GM21390 (cell line): ENCODE results near the gene SRGAP3.

Source experiments
- ATAC-seq: cut with Tn5 transposase; IDR thresholded peaks from one replicate; pipeline ENCODE4 v1.9.1; 2021; ENCODE audit not compliant: unreplicated experiment

Gene SRGAP3

DNA sequence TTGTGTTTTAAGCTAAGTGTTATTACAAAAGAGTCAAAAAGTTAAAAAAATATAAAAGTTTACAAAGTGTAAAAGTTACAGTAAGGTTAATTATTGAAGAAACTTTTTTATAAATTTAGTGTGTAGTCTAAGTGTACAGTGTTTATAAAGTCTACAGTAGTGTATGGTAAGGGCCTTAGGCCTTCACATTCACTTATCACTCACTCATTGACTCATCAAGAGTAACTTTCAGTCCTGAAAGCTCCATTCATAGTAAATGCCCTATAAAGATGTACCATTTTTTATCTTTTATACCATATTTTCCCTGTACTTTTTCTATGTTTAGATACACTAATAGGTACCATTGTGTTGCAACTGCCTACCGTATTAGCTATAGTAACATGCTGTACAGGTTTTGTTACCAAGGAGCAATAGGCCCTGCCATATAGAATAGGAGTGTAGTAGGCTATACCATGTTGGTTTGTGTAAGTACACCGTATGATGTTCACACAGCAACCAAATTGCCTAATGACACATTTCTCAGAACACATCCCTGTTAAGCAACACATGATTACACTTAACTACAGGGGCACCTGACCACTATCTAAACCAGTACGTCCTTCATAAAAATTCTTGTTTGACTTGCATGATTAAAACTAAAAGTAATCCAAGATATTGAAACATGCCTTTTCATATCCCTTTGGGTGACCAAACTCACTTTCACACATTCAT, 303.4 kb downstream of the SRGAP3 start:
- no peak for ATAC-seq

DNA sequence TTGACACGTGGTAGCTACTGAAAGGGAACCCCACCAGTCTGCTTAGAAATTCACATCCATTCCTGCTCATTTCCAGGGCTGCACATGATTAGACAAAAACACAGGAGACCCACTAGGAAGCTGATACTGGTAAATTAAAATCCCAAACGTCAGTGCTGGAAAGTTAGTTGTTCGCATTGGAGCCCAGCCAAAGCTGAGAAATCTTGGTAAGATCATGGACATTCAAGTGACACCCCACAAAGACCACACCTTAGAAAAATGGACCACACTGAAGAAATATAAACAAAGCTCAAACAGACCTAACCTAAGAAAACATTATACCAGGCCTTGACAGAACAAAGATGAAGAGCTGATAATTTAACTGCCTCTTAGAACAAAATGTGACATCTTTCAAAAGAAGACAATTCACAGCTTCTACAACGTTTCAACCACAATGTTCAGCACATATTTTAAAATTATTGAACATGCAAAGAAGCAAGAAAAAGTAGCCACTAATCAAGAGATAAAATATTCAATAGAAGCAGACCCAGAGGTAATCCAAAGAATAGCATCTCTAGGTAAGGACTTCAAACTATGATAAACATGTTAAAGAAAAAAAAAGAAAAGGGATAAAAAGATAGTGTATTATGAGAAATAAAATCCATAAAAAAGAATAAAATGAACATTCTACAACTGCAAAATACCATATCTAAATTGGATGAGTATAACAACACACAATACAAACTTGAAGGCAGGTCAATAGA, 306.5 kb downstream of the SRGAP3 start:
- ATAC-seq = no peak

DNA sequence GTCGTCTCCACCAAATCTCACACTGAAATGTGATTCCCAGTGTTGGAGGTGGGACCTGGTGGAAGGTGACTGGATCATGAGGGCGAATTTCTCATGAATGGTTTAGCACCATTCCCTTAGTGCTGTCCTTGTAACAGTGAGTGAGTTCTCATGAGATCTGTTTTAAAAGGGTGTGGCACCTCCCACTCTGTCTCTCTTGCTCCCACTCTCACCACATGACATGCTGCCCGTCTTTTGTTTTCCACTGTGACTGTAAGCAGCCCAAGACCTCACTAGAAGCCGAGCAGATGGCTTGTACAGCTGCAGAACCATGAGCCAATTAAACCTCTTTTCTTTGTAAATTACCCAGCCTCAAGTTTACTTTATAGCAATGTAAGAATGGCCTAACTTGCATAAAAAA, 307.3 kb downstream of the SRGAP3 start:
- ATAC-seq = no peak

DNA sequence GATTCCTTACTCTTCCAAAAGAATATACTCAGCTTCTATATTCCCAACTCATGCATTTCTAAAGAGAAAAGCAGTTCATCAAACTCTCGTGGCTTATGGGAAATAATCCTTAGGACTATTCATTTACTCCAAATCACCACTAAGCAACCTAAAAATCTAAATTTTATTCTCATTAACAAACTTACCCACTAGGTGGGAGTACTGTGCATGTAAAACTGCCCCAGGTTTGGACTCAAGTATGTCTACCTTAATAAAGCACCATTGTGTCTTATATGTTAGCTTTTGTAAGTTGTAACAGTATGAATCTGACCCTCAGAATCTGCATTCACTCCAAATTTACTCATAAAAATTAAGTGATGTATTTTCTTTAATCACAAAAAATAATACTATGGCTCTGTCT, 311.4 kb downstream of the SRGAP3 start:
- no peak for ATAC-seq

DNA sequence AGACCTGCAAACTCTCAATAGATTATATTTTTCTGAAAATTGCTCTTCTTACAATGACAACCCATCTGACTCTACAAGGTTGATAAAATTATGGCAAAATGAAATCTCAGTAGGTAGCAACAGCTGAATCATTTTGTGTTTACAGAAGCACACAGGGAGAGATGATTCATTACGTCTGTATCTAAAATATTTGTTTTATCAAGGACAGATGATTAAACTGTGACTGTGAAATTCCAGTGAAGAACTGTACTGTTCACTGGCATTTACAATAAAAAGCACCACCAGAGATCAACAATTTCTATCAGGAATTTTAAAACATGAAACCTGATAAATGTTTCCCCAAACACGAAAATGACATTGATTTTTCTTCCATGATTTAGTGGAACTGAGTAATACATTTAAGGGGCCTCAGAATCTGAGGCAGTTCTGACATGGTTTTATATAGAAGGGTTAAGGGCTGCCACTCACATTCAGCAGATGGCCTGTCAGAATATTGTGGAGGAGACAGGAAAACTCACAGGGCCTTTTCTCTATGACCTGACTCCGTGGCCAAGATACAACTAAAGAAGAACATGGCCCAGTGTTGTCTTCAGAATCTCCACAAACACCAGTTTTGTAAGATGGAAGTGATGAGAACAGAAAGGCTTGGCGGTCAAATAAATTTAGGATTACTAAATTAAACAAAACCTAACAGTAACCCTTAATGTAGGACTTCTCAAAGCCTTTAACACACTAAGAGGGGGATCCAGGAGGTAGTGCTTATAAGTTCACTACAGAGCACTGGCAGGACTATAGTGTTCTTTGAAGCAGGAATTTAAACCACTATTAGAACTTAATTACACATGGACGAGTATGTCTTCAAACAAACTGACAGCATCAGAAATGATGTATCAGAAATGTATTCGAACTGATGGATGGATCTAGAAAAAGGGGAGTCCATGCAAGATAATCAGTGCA, 312.1 kb downstream of the SRGAP3 start:
- ATAC-seq = no peak

DNA sequence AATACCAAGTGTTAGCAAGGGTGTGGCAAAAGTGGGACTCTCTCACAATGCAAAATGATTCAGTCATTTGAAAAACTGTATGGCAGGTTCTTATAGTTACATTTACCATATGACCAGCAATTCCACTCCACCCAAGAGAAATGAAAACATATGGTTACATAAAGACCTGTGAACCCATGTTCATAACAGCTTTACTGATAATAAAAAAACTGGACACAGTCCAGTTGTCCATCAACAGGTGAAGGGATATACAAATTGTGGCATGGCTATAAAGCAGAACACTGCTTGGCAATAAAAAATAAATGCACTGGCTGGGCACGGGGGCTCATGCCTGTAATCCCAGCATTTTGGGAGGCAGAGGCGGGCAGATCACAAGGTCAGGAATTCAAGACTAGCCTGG, 316.9 kb downstream of the SRGAP3 start:
- no peak for ATAC-seq

DNA sequence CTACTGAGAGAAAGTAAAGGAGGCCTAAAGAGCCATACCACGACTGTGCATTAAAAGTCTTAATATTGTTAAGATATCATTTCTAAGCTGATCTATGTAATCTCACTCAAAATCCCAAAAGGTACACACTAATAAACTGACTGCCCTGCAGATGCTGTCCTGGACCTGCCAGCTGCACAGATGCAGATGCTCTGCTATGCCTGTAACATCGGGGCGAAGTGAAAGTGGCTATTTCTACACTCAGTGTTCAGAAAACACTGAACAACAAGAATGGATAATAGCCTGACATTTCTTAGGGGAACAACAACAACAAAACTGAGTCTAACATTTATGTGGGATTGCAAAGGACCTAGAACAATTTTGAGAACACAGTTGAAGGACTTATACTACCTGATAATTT, 318.1 kb downstream of the SRGAP3 start:
- ATAC-seq = no peak
